Ectodermal cell (in vitro differentiated cells): ENCODE data around the gene TPRG1L.

Source experiments
- H3K27ac ChIP-seq: 2 replicates; pipeline ENCODE4 v1.7.0; 2013; ENCODE audit warnings: mild to moderate bottlenecking, low read depth, low read length; ENCODE audit not compliant: insufficient read depth, poor library complexity, severe bottlenecking
- H3K27me3 ChIP-seq: 2 replicates; pipeline ENCODE4 v1.7.0; 2013; ENCODE audit warnings: mild to moderate bottlenecking, low read length; ENCODE audit not compliant: insufficient read depth, control insufficient read depth, poor library complexity, severe bottlenecking
- H3K36me3 ChIP-seq: one replicate; pipeline ENCODE4 v1.7.0; 2013; ENCODE audit warnings: low read length; ENCODE audit not compliant: control insufficient read depth, insufficient read depth
- H3K4me1 ChIP-seq: one replicate; pipeline ENCODE4 v1.7.0; 2013; ENCODE audit warnings: low read length; ENCODE audit not compliant: control insufficient read depth, insufficient read depth
- H3K4me3 ChIP-seq: 2 replicates; pipeline ENCODE4 v1.7.0; 2013; ENCODE audit warnings: low read depth, low read length, control low read depth; ENCODE audit not compliant: insufficient read depth
- H3K9me3 ChIP-seq: 2 replicates; pipeline ENCODE4 v1.7.0; 2013; ENCODE audit warnings: mild to moderate bottlenecking, low read length, moderate library complexity; ENCODE audit not compliant: control insufficient read depth
- WGBS, 2 experiments: methylation state at CpG; one replicate each; pipeline ENCODE4 v1.1.7; 2013; ENCODE audit warnings: missing lambda C conversion rate in 2 of 2; 5-methylcytosine and 5-hydroxymethylcytosine counted together

TPRG1L gene

GRCh38 chr1:3636080-3636479 lies 11.3 kb downstream of the TPRG1L start:
- Histone ChIP-seq H3K9me3 (no peaks in the 10 kb centered on the region), H3K27me3 (no peaks in the 10 kb centered on the region), H3K27ac (no peak overlapping the region), H3K36me3 (peaks cover 5% of the 10 kb centered on the region), H3K4me3 (no peak overlapping the region), H3K4me1 (peaks cover 13% of the 10 kb centered on the region)
- 94 to 95% methylated on average over 14 of the region's 14 CpGs for WGBS, 2 experiments

- H3K27ac ChIP-seq, result no peak overlapping the region
- H3K4me3 ChIP-seq, result no peak overlapping the region
- H3K4me1 ChIP-seq, result peaks cover 8% of the 10 kb centered on the region
- no peaks in the 10 kb centered on the region for H3K27me3 ChIP-seq
- WGBS, 2 experiments, result 92 to 94% methylated on average over 11 of the region's 11 CpGs
- peaks cover 5% of the 10 kb centered on the region for H3K36me3 ChIP-seq
- H3K9me3 ChIP-seq, result no peaks in the 10 kb centered on the region
Observed at GRCh38 chr1:3636531-3636930, 11.7 kb downstream of the TPRG1L start.

GRCh38 chr1:3638027-3638426 lies 13.2 kb downstream of the TPRG1L start:
- H3K4me1 ChIP-seq, result no peaks in the 10 kb centered on the region
- no peak overlapping the region for H3K27ac ChIP-seq
- peaks cover 5% of the 10 kb centered on the region for H3K36me3 ChIP-seq
- H3K27me3 ChIP-seq, result no peaks in the 10 kb centered on the region
- 91 to 92% methylated on average over 12 of the region's 12 CpGs for WGBS, 2 experiments
- no peaks in the 10 kb centered on the region for H3K9me3 ChIP-seq
- H3K4me3 ChIP-seq, result no peak overlapping the region

- Histone ChIP-seq H3K27me3 (no peaks in the 10 kb centered on the region), H3K36me3 (peaks cover 5% of the 10 kb centered on the region), H3K4me1 (no peaks in the 10 kb centered on the region), H3K27ac (no peak overlapping the region), H3K9me3 (no peaks in the 10 kb centered on the region), H3K4me3 (no peak overlapping the region)
- WGBS, 2 experiments, result 95% methylated on average over 15 of the region's 15 CpGs
Observed at GRCh38 chr1:3638676-3639075, 13.9 kb downstream of the TPRG1L start.

- Histone ChIP-seq H3K27ac (no peak overlapping the region), H3K36me3 (peaks cover 5% of the 10 kb centered on the region), H3K4me1 (no peaks in the 10 kb centered on the region), H3K27me3 (no peaks in the 10 kb centered on the region), H3K4me3 (no peak overlapping the region), H3K9me3 (no peaks in the 10 kb centered on the region)
- 94% methylated on average over 23 of the region's 23 CpGs for WGBS, 2 experiments
Observed at GRCh38 chr1:3639397-3639911, 14.6 kb downstream of the TPRG1L start.

- Histone ChIP-seq H3K27me3 (no peaks in the 10 kb centered on the region), H3K27ac (no peak overlapping the region), H3K4me3 (no peak overlapping the region), H3K4me1 (no peaks in the 10 kb centered on the region), H3K36me3 (peaks cover 2% of the 10 kb centered on the region), H3K9me3 (no peaks in the 10 kb centered on the region)
- 91 to 92% methylated on average over 36 of the region's 36 CpGs for WGBS, 2 experiments
Observed at GRCh38 chr1:3640121-3640837, 15.5 kb downstream of the TPRG1L start.

GRCh38 chr1:3641046-3641760 lies 16.4 kb downstream of the TPRG1L start:
- H3K4me1 ChIP-seq, result no peaks in the 10 kb centered on the region
- H3K9me3 ChIP-seq, result no peaks in the 10 kb centered on the region
- 92% methylated on average over 26 of the region's 26 CpGs for WGBS, 2 experiments
- H3K36me3 ChIP-seq, result peaks cover 2% of the 10 kb centered on the region
- no peak overlapping the region for H3K27ac ChIP-seq
- H3K4me3 ChIP-seq, result no peak overlapping the region
- H3K27me3 ChIP-seq, result no peaks in the 10 kb centered on the region

GRCh38 chr1:3641816-3642215 lies 17.0 kb downstream of the TPRG1L start:
- no peaks in the 10 kb centered on the region for H3K9me3 ChIP-seq
- H3K27me3 ChIP-seq, result no peaks in the 10 kb centered on the region
- H3K27ac ChIP-seq, result no peak overlapping the region
- peaks cover 1% of the 10 kb centered on the region for H3K36me3 ChIP-seq
- no peak overlapping the region for H3K4me3 ChIP-seq
- 96 to 97% methylated on average over 11 of the region's 11 CpGs for WGBS, 2 experiments
- no peaks in the 10 kb centered on the region for H3K4me1 ChIP-seq

GRCh38 chr1:3642919-3643675 lies 18.3 kb downstream of the TPRG1L start:
- H3K27me3 ChIP-seq, result no peaks in the 10 kb centered on the region
- H3K4me1 ChIP-seq, result no peaks in the 10 kb centered on the region
- no peak overlapping the region for H3K4me3 ChIP-seq
- H3K9me3 ChIP-seq, result no peaks in the 10 kb centered on the region
- WGBS, 2 experiments, result 92 to 93% methylated on average over 35 of the region's 43 CpGs
- H3K36me3 ChIP-seq, result no peaks in the 10 kb centered on the region
- no peak overlapping the region for H3K27ac ChIP-seq

- WGBS, 2 experiments, result 92 to 93% methylated on average over 20 to 23 of the region's 25 CpGs
- no peaks in the 10 kb centered on the region for H3K36me3 ChIP-seq
- peaks cover 7% of the 10 kb centered on the region for H3K4me1 ChIP-seq
- H3K9me3 ChIP-seq, result no peaks in the 10 kb centered on the region
- H3K27ac ChIP-seq, result no peak overlapping the region
- no peaks in the 10 kb centered on the region for H3K27me3 ChIP-seq
- no peak overlapping the region for H3K4me3 ChIP-seq
Observed at GRCh38 chr1:3644273-3644672, 19.5 kb downstream of the TPRG1L start.
